GM12891 (cell line): ENCODE data around the gene PNPLA6.

Experiments
- POLR2A ChIP-seq: IDR thresholded peaks from 2 replicates; pipeline ENCODE4 v1.6.1; 2011; ENCODE audit warnings: low read depth, low read length, control low read depth
- POLR2AphosphoS5 ChIP-seq: IDR thresholded peaks from 2 replicates; pipeline ENCODE4 v1.6.1; 2011; ENCODE audit warnings: low read depth, low read length, control low read depth
- SPI1 ChIP-seq: IDR thresholded peaks from 2 replicates; pipeline ENCODE4 v1.6.1; 2011; ENCODE audit warnings: low read depth, low read length, control low read depth
- TAF1 ChIP-seq: IDR thresholded peaks from 2 replicates; pipeline ENCODE4 v1.6.1; 2011; ENCODE audit warnings: low read depth, low read length, control low read depth

- TF ChIP-seq TAF1 (no peak), POLR2A (no peak), SPI1 (no peak), POLR2AphosphoS5 (no peak)
These were observed 5.4 kb downstream of the PNPLA6 start for GRCh38 chr19:7540761-7541474.
